H9 (cell line): ENCODE measurements around the gene FSD1. TPM values are rescaled to one million over a fixed set of nuclear protein-coding genes. Genes with fewer than 3 reads are reported as not detected.
A peak's percentile ranks its signal among the peaks of the same experiment; 100 is the strongest.

Experiments used
- DNase-seq: peaks from one replicate; pipeline ENCODE4 v3.0.0-alpha.2; 2017
- H2AFZ ChIP-seq: one replicate; pipeline ENCODE4 v1.6.1; 2013; ENCODE audit warnings: mild to moderate bottlenecking, low read length, control low read depth, moderate library complexity
- H2AK5ac ChIP-seq: 2 replicates; pipeline ENCODE4 v1.6.1; 2013; ENCODE audit warnings: low read length, control low read depth, mixed read lengths; ENCODE audit not compliant: insufficient read length
- H2BK120ac ChIP-seq: one replicate; pipeline ENCODE4 v1.6.1; 2013; ENCODE audit warnings: low read depth, mild to moderate bottlenecking, low read length, control low read depth, inconsistent platforms; ENCODE audit not compliant: poor library complexity, severe bottlenecking
- H2BK12ac ChIP-seq: 2 replicates; pipeline ENCODE4 v1.6.1; 2013; ENCODE audit warnings: low read length, control low read depth, mixed read lengths, low read depth; ENCODE audit not compliant: insufficient read length
- H2BK15ac ChIP-seq: 2 replicates; pipeline ENCODE4 v1.6.1; 2013; ENCODE audit warnings: low read depth, low read length, control low read depth
- H2BK20ac ChIP-seq: one replicate; pipeline ENCODE4 v1.6.1; 2013; ENCODE audit warnings: low read depth, mild to moderate bottlenecking, low read length, control low read depth, inconsistent platforms; ENCODE audit not compliant: poor library complexity, severe bottlenecking
- H2BK5ac ChIP-seq: 2 replicates; pipeline ENCODE4 v1.6.1; 2013; ENCODE audit warnings: low read length, control low read depth, mixed read lengths; ENCODE audit not compliant: insufficient read length
- H3K14ac ChIP-seq: 2 replicates; pipeline ENCODE4 v1.6.1; 2013; ENCODE audit warnings: low read length, control low read depth; ENCODE audit not compliant: insufficient read depth
- H3K18ac ChIP-seq: 2 replicates; pipeline ENCODE4 v1.6.1; 2013; ENCODE audit warnings: low read depth, mild to moderate bottlenecking, mixed read lengths, low read length, control low read depth; ENCODE audit not compliant: insufficient read length
- H3K23ac ChIP-seq: 2 replicates; pipeline ENCODE4 v1.6.1; 2013; ENCODE audit warnings: low read length, control low read depth, mixed read lengths, low read depth; ENCODE audit not compliant: insufficient read length
- H3K23me2 ChIP-seq: 2 replicates; pipeline ENCODE4 v1.6.1; 2013; ENCODE audit warnings: low read depth, mild to moderate bottlenecking, mixed read lengths, low read length, control low read depth; ENCODE audit not compliant: insufficient read length, poor library complexity, severe bottlenecking
- H3K27ac ChIP-seq: 2 replicates; pipeline ENCODE4 v1.5.1; 2013; ENCODE audit warnings: low read length, control low read depth, mixed read lengths, low read depth; ENCODE audit not compliant: insufficient read length
- H3K27me3 ChIP-seq: 2 replicates; pipeline ENCODE4 v1.6.1; 2013; ENCODE audit warnings: low read length, control low read depth, inconsistent platforms; ENCODE audit not compliant: insufficient read depth
- H3K4ac ChIP-seq: 2 replicates; pipeline ENCODE4 v1.6.1; 2013; ENCODE audit warnings: low read depth, mild to moderate bottlenecking, control low read depth, inconsistent platforms, low read length, moderate library complexity
- H3K4me1 ChIP-seq: 2 replicates; pipeline ENCODE4 v1.6.1; 2013; ENCODE audit warnings: low read length, control low read depth, inconsistent platforms; ENCODE audit not compliant: insufficient read depth
- H3K4me2 ChIP-seq: 2 replicates; pipeline ENCODE4 v1.6.1; 2013; ENCODE audit warnings: low read length, control low read depth, mixed read lengths; ENCODE audit not compliant: insufficient read length, insufficient read depth
- H3K56ac ChIP-seq: 2 replicates; pipeline ENCODE4 v1.6.1; 2013; ENCODE audit warnings: low read depth, mild to moderate bottlenecking, mixed read lengths, low read length, control low read depth; ENCODE audit not compliant: insufficient read length
- H3K79me1 ChIP-seq: 2 replicates; pipeline ENCODE4 v1.6.1; 2013; ENCODE audit warnings: low read depth, mild to moderate bottlenecking, moderate library complexity, low read length, control low read depth, inconsistent platforms; ENCODE audit not compliant: insufficient read depth, poor library complexity, severe bottlenecking
- H3K79me2 ChIP-seq: 2 replicates; pipeline ENCODE4 v1.6.1; 2013; ENCODE audit warnings: low read length, control low read depth, inconsistent platforms; ENCODE audit not compliant: insufficient read depth
- H3K9ac ChIP-seq: 2 replicates; pipeline ENCODE4 v1.6.1; 2013; ENCODE audit warnings: low read length, control low read depth, mixed read lengths; ENCODE audit not compliant: insufficient read length; ENCODE audit errors: extremely low read depth
- H3K9me3 ChIP-seq: one replicate; pipeline ENCODE4 v1.6.1; 2013; ENCODE audit warnings: low read depth, low read length, inconsistent platforms; ENCODE audit not compliant: control insufficient read depth
- H3T11ph ChIP-seq: one replicate; pipeline ENCODE4 v1.6.1; 2013; ENCODE audit warnings: mild to moderate bottlenecking, low read length, control low read depth, inconsistent platforms
- H4K20me1 ChIP-seq: one replicate; pipeline ENCODE4 v1.6.1; 2013; ENCODE audit not compliant: control insufficient read depth, insufficient read length, insufficient read depth
- H4K5ac ChIP-seq: 2 replicates; pipeline ENCODE4 v1.6.1; 2013; ENCODE audit warnings: low read depth, mild to moderate bottlenecking, mixed read lengths, low read length, control low read depth; ENCODE audit not compliant: insufficient read length
- H4K8ac ChIP-seq: replicated peaks from 2 replicates; pipeline ENCODE4 v1.6.1; 2013; ENCODE audit warnings: low read length, control low read depth, mixed read lengths, low read depth; ENCODE audit not compliant: insufficient read length
- H4K91ac ChIP-seq: 2 replicates; pipeline ENCODE4 v1.6.1; 2013; ENCODE audit warnings: low read depth, mild to moderate bottlenecking, moderate library complexity, mixed read lengths, low read length, control low read depth; ENCODE audit not compliant: insufficient read length
- H3K27ac Mint-ChIP-seq, 3 experiments: 2 replicates in 2 of 3; 3 replicates in 1 of 3; pipeline ENCODE4 v1.8.0; 2020 to 2021; ENCODE audit warnings: mixed read lengths in 3 of 3, mild to moderate bottlenecking in 1 of 3, moderate library complexity in 1 of 3
- H3K27me3 Mint-ChIP-seq: 2 replicates; pipeline ENCODE4 v1.8.0; 2021; ENCODE audit warnings: low read depth, mild to moderate bottlenecking, moderate library complexity, mixed read lengths
- H3K36me3 Mint-ChIP-seq, 3 experiments: 2 replicates in 2 of 3; 3 replicates in 1 of 3; pipeline ENCODE4 v1.8.0; 2020 to 2021; ENCODE audit warnings: low read depth in 3 of 3, mixed read lengths in 3 of 3; ENCODE audit not compliant: insufficient read depth in 1 of 3
- H3K4me1 Mint-ChIP-seq, 2 experiments: 2 replicates each; pipeline ENCODE4 v1.8.0; 2020; ENCODE audit warnings: mixed read lengths in 2 of 2
- H3K4me3 Mint-ChIP-seq, 2 experiments: 2 replicates in 1 of 2; 3 replicates in 1 of 2; pipeline ENCODE4 v1.8.0; 2020 to 2021; ENCODE audit warnings: mild to moderate bottlenecking in 2 of 2, mixed read lengths in 2 of 2, moderate library complexity in 1 of 2
- H3K9me3 Mint-ChIP-seq, 2 experiments: 2 replicates in 1 of 2; 3 replicates in 1 of 2; pipeline ENCODE4 v1.8.0; 2020; ENCODE audit warnings: mild to moderate bottlenecking in 2 of 2, mixed read lengths in 2 of 2, moderate library complexity in 1 of 2
- WGBS: extraction: QIAGEN DNeasy Blood & Tissue Kit; methylation state at CpG from one replicate; pipeline ENCODE4 v1.1.7; 2013; ENCODE audit warnings: missing lambda C conversion rate, low lambda C conversion rate, mixed read lengths; ENCODE audit not compliant: insufficient read length; ENCODE audit errors: extremely low coverage; 5-methylcytosine and 5-hydroxymethylcytosine counted together
- total RNA-seq: library from RNA; stranded (reverse); gene quantifications from 2 replicates; pipeline ENCODE4 v1.2.1, GENCODE V29; 2021
- TF ChIP-seq, protein P1 (sequence below): fragments of 200-600 bp; sonication (generic); conservative IDR thresholded peaks from 3 replicates; pipeline ENCODE4 v1.8.0; 2021; ENCODE audit warnings: antibody characterized with exemption, mild to moderate bottlenecking

FSD1 gene
- total RNA-seq, 1 experiment from 2014 or later, result 53.6 TPM

- Mint-ChIP-seq H3K27ac (no peak overlapping the region; a peak in 1 of 7 replicates), H3K9me3 (no peaks in the 10 kb centered on the region; a peak in 2 of 5 replicates)
- no peaks in the 10 kb centered on the region for H3K9me3 ChIP-seq
These were observed 420 bp upstream of the FSD1 start for GRCh38 chr19:4303819-4304537.

More at GRCh38 chr19:4303819-4304537, 420 bp upstream of the FSD1 start:
- Histone ChIP-seq H2BK15ac (no peak overlapping the region), H2BK12ac (no peak overlapping the region), H2AK5ac (no peak overlapping the region), H3K4ac (no peak overlapping the region), H3K23ac (no peak overlapping the region), H3K56ac (no peak overlapping the region), H3T11ph (no peak overlapping the region), H3K79me1 (no peaks in the 10 kb centered on the region), H4K8ac (no peak overlapping the region), H2BK20ac (no peak overlapping the region), H3K9ac (no peak overlapping the region), H3K27ac (no peak overlapping the region), H2BK120ac (no peak overlapping the region), H3K23me2 (no peaks in the 10 kb centered on the region), H3K14ac (no peak overlapping the region), H3K4me1 (no peaks in the 10 kb centered on the region), H3K79me2 (no peaks in the 10 kb centered on the region), H4K20me1 (no peaks in the 10 kb centered on the region), H4K91ac (no peak overlapping the region), H4K5ac (no peak overlapping the region), H3K18ac (no peak overlapping the region), H3K27me3 (no peaks in the 10 kb centered on the region), H2BK5ac (no peak overlapping the region), H3K4me2 (no peak overlapping the region), H2AFZ (no peak overlapping the region)
- Mint-ChIP-seq H3K27me3 (peaks cover 10% of the 10 kb centered on the region), H3K4me1 (peaks cover 10 to 20% of the 10 kb centered on the region in 2 experiments), H3K4me3 (peak overlapping the region; percentile 48 to 77), H3K36me3 (peaks cover 10 to 31% (median 23%) of the 10 kb centered on the region in 3 experiments; a peak in 6 of 7 replicates)
- TF ChIP-seq, protein P1, sequence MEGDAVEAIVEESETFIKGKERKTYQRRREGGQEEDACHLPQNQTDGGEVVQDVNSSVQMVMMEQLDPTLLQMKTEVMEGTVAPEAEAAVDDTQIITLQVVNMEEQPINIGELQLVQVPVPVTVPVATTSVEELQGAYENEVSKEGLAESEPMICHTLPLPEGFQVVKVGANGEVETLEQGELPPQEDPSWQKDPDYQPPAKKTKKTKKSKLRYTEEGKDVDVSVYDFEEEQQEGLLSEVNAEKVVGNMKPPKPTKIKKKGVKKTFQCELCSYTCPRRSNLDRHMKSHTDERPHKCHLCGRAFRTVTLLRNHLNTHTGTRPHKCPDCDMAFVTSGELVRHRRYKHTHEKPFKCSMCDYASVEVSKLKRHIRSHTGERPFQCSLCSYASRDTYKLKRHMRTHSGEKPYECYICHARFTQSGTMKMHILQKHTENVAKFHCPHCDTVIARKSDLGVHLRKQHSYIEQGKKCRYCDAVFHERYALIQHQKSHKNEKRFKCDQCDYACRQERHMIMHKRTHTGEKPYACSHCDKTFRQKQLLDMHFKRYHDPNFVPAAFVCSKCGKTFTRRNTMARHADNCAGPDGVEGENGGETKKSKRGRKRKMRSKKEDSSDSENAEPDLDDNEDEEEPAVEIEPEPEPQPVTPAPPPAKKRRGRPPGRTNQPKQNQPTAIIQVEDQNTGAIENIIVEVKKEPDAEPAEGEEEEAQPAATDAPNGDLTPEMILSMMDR, result no peak
- no peak for DNase-seq
- no CpG with 5 or more reads among the region's 18 CpGs for WGBS
